Fibroblast of mammary gland (primary cell): Measurements from ENCODE around the gene AFF3.

Experiments
- DNase-seq: peaks from one replicate; pipeline ENCODE4 v3.0.0-alpha.2; 2010; ENCODE audit warnings: low read depth
- H3K4me3 ChIP-seq: 2 replicates; pipeline ENCODE4 v1.5.1; 2011; ENCODE audit warnings: low read depth, mild to moderate bottlenecking, low read length, moderate library complexity; ENCODE audit not compliant: control insufficient read depth
- TF ChIP-seq, protein P1 (sequence below): conservative IDR thresholded peaks from 2 replicates; pipeline ENCODE4 v1.5.1; 2011; ENCODE audit warnings: low read depth, low read length, inconsistent platforms; ENCODE audit not compliant: control insufficient read depth, insufficient read depth

Gene AFF3

DNA sequence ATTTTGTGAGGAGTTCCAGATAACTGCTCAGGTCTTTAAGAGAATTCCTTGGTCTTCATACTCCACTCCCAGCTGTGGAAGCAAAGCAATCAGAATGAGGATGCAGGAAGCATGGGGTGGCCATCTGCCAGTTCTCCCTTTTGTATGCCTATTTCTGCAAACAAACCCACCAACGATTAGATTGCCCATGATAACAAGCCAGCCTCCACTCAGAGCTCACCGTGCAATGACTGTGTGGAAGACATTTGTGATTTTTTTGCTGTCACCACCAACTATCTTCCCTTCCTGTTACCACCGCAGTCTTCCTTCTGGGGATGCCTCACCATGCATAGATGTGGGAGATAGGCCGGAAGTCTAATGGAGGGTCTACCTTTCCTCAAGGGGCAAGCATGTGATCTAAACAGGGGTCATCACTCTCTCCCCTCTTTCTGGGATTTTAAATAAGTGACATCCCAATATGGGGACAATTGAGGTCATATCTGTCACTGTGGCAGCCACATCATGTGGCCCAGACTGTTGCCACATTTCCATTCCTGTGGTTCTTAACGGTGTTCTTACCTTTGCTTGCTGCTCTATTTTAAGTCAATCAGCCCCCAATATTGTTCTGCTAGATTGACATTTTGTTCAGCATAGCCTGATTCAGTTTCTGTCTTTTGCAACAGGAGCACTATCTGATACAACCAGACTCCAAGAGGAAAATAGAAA lies 4.4 kb downstream of the AFF3 start:
- no peak overlapping the region for H3K4me3 ChIP-seq
- DNase-seq: no peak
- TF ChIP-seq, protein P1, sequence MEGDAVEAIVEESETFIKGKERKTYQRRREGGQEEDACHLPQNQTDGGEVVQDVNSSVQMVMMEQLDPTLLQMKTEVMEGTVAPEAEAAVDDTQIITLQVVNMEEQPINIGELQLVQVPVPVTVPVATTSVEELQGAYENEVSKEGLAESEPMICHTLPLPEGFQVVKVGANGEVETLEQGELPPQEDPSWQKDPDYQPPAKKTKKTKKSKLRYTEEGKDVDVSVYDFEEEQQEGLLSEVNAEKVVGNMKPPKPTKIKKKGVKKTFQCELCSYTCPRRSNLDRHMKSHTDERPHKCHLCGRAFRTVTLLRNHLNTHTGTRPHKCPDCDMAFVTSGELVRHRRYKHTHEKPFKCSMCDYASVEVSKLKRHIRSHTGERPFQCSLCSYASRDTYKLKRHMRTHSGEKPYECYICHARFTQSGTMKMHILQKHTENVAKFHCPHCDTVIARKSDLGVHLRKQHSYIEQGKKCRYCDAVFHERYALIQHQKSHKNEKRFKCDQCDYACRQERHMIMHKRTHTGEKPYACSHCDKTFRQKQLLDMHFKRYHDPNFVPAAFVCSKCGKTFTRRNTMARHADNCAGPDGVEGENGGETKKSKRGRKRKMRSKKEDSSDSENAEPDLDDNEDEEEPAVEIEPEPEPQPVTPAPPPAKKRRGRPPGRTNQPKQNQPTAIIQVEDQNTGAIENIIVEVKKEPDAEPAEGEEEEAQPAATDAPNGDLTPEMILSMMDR: no peak

- DNase-seq: no peak
- H3K4me3 ChIP-seq: no peak overlapping the region
- TF ChIP-seq, protein P1: no peak
Observed at GRCh38 chr2:100137318-100137717, 5.1 kb downstream of the AFF3 start.

- no peak overlapping the region for H3K4me3 ChIP-seq
- DNase-seq: no peak
- TF ChIP-seq, protein P1: no peak
Observed at GRCh38 chr2:100136310-100136709, 6.1 kb downstream of the AFF3 start.

DNA sequence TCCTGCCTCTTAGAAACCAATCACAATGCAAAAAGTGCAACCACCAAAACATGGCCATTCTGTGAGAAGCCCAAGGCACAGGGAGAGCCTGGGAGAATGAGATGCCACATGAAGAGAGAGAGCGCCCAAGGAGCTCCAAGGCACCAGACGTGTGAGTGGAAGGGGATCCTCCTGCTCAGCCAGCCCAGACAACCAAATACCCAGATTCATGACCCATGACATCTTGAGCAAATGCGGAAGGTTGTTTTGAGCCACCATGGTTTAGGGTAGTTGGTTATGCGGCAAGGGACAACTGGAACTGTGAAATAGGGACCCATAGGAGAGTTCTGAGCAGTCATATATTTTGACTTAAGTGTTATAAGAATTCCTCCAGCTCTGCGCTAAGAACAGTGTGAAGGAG lies 7.0 kb downstream of the AFF3 start:
- TF ChIP-seq, protein P1: no peak
- no peak for DNase-seq
- no peak overlapping the region for H3K4me3 ChIP-seq

- TF ChIP-seq, protein P1: no peak
- H3K4me3 ChIP-seq: no peak overlapping the region
- DNase-seq: no peak
Observed at GRCh38 chr2:100130595-100131391, 11.6 kb downstream of the AFF3 start.

DNA sequence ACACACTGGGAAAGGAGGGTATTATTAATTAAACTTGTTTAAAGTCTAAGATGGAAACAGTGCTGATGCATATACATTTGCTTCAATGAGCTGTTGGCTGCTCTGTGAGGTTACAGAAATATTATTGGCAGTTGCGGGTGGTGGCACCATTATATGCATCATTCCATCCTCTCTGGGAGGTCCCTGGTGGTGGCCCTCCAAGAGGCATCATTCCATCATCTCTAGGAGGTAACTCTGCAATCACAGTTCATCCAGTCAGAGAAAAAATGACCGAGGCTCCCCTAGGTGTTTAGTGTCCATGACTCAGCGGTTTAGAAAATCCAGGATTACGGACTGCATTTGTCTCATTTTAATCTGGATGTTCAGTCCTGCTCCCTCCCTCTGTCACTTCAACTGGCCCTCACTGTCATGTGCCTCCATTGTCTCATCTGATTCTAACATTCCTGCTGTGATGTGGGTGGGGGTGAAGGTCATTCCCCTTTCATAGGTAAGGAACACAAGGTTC lies 15.4 kb downstream of the AFF3 start:
- no peak for DNase-seq
- TF ChIP-seq, protein P1: no peak
- no peak overlapping the region for H3K4me3 ChIP-seq
